ENCODE results near the gene MRTO4.

DNA sequence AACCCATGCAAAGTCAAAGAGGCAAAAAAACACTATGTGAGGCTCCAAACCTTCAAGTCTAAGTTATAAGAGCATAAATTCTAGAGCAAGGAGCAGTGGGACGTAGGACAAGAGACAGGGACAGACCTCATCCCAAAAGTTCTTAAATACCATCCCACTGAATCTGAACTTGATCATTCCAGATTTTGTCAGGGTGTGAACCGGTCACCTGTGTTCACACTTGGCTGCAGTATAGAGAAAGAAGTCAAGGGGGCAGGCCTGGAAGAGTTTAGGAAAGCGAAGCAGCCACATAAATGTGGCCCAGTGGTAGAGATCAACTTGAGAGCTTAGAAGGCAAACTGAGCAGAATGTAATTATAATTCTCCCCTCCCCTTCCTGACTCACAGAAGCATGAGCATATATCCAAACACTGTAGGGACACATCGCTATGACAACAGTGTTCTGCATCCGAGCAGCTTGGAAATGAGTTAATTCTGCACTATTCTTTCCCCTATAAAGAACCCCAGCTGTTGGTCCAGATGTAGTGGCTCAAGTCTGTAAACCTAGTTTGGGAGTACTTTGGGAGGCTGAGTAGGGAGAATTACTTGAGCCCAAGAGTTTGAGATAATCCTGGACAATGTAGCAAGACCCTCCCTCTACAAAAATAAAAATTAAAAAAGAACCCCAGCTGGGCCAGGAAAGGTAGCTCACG, 57.7 kb downstream of the MRTO4 start:
- TF ChIP-seq CEBPB (IDR thresholded peaks at IDR 0.05) (no peak), TEAD4 (IDR thresholded peaks at IDR 0.05) (no peak), EP300 (IDR thresholded peaks at IDR 0.05; ENCODE audit: borderline replicate concordance) (no peak), FOXM1 (IDR thresholded peaks at IDR 0.05; ENCODE audit: borderline replicate concordance, low read depth) (no peak)
- TF ChIP-seq, protein P1, sequence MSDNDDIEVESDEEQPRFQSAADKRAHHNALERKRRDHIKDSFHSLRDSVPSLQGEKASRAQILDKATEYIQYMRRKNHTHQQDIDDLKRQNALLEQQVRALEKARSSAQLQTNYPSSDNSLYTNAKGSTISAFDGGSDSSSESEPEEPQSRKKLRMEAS (IDR thresholded peaks at IDR 0.05), result no peak

All from Ishikawa (cell line).